ENCODE results near the gene AHR.
"Not testable (repeated sequence)": the region's sequence is repeated elsewhere in the genome, so short reads cannot be mapped to it uniquely, and the experiment has no call there.

AHR gene

DNA sequence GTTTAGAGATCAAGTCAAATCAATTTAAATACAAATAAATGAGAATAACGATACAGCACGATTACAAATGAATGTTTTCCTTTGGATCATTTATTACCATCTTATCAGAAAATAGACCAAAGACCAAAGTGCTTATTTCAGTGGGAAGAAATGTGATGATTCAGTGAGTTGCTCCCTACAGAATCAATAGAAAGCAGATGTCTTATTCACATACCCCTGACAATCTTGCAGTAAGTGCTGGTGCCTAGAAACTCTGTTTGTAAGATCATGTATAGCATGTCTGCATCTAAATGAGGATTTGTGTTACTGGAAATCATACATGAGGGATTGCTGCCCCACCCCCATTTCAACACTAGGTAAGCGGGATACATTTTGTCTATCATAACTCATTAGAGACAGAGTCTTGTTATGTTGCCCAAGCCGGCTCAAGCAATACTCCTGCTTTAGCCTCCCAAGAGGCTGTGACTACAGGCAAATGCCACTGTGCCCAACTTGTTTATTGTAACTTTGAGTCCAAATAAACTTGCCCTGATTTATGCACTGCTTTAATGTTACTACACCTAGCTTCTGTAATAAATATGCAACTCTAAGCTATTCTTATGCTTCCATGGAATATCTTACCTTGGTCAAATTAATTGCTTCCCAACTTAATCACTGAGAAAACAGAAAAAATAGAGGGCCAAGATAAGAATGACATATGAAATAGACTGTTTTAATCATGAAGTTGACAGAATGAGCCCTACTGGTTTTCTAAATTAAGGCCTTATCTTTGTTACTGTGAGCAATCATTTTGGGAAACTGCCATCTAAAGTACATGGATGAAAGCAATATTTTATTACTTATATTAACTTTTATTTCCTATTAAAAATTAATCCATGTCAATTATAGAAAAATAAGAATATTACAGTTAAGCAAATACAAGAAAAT, 82.5 kb downstream of the AHR start:
- peak; percentile 9 for DNase-seq (ENCODE audit: low spot score)

DNA sequence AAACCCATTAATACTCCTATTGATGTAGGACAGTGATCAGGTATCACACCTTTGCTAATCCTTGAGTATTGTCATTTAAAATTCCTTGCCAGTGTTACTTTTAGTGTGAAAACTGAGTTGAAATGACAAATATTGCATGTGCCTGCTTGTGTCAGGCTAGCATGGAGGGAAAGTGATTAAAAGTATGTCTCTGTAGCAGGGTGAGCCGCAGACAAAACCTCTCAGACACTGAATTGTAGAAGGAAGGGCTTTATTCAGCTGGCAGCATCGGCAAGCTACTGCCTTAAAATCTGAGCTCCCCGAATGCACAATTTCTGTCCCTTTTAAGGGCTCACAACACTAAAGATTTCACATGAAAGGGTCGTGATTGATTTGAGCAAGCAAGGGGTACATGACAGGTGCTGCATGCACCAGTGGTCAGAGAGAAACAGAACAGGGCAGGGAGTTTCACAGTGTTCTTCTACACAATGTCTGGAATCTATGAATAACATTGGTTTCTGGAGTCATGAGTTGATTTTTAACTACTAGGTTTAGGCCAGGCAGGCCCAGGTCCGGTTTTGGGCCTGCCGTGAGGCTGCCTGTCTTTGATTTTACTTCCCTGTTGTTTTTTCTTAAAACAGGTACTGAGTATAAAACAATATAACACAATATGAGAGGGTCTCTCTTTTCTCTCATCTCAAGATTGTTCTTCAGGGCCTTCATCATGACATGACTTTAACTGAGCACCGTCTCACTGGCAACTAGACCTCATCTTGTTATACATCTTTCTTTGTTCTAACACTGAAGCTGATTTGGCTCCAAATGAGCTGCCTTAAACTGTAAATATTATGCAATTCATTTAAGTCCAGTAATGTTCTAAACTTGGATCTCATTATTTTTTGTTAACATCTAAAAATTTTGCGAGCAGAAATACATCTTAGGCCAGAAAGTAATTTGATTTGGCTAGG, 84.2 kb downstream of the AHR start:
- DNase-seq (ENCODE audit: low spot score), result not testable (repeated sequence)

DNA sequence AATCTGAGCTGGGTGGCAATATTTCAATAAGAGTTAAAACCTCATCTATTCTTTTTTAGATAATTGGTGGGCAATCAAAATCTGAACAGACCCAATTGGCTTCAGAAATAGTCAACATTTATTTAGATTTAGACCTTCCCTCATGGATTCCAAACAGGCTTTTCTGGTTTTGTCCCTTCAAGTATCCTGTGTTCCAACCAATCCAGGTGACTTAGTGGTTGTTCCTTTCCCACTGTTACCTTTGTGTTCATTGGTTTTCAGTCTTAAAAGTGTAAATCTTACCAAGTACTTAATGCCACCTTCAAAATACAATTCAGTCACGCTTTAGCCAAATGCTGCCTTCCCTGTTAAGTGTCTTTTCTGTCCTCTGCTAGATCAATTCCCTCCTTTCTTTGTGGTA, 85.9 kb downstream of the AHR start:
- DNase-seq (ENCODE audit: low spot score), result no peak

DNA sequence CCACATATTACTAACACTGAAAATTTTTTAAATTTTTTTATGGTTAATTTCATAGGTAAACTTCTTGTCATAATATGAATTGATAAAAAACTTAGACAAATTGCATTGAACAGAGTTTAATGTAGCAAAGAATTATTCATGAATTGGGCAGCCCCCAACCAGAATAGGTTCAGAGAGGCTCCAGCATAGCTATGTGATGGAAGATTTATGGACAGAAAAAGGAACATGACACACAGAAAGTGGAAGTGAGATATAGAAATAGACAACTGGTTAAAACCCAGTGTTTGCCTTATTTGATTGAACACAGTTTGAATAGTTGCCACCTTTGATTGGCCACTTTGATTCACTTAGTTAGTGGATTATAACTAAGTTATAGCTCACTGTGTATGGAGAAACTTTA, 87.2 kb downstream of the AHR start:
- no peak for DNase-seq (ENCODE audit: low spot score)

DNA sequence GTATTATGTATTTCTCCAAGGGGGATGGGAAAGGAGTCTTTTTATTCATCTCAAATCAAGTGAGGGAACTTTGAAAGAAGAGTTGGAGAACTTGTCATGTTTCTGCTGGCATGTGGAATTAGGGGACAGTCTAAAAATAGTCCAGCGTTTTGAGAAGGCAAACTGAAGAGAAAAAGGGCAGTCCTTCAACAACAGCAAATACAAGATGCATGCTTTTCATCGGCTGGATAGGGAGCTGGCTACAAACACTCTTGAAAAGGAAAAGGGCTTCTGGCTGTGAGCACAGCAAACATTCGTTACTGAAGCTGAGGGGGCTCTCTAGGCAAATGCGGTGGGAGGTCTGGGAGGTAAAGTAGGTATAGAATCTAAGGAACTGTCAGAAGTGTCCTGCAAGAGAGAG, 91.9 kb downstream of the AHR start:
- DNase-seq (ENCODE audit: low spot score), result no peak

DNA sequence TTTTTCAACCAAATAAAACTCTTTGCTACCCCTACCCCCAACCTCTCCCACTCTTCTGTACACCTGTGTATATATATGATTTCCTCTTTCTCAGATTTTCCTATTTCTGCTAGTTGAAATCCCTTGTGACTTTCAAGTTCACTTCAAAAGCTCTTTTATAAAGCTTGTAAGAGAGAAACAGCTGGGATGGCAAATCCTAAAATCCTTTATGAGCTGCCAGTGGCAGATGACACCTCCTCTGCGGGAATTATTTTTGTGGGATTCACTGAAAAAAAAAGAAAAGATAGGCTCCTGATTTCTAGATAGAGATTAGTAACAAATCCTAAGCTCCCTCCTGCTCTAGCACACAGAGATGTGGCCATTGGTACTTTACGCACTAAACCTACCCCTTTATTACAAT, 92.9 kb downstream of the AHR start:
- DNase-seq (ENCODE audit: low spot score), result no peak

DNA sequence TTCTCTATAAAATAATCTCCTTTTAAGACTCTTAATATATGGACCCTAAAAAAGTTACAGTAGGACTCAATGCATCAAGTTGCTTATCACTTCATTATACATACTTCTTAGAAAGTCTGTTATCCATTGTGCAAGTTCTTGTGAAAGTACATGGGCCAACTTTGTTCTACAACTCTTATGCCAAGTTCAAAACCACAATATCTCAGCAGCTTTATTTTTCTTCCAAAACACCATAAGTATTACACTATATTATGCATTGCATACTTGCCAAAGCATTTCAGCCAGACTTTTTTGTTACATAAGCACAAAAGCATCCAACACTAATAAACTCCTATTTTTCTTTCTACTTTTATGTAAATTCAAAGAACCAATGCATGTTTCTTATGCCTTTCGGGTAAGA, 94.4 kb downstream of the AHR start:
- DNase-seq (ENCODE audit: low spot score), result peak; percentile 52

DNA sequence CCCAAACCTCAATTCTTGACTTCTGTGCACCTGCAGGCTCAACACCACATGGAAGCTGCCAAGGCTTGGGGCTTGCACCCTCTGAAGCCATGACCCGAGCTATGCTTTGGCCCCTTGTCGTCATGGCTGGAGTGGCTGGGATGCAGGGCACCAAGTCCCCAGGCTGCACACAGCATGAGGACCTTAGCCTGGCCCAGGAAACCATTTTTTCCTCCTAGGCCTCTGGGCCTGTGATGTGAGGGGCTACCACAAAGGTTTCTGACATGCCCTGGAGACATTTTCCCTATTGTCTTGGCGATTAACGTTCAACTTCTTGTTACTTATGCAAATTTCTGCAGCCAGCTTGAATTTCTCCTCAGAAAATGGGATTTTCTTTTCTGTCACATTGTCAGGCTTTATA, 96.1 kb downstream of the AHR start:
- DNase-seq (ENCODE audit: low spot score), result not testable (repeated sequence)
